GM12878 (cell line): ENCODE data around the gene OGFRL1.

Source experiments
- BCL11A ChIP-seq: IDR thresholded peaks from 2 replicates; pipeline ENCODE4 v1.6.1; 2011; ENCODE audit warnings: low read depth, low read length
- CTCF ChIP-seq, 3 experiments: IDR thresholded peaks in 2 of 3; conservative IDR thresholded peaks in 1 of 3; 2 replicates each; pipeline ENCODE4 v1.5.1; 2011; ENCODE audit warnings: low read depth in 3 of 3, low read length in 3 of 3, mild to moderate bottlenecking in 3 of 3, control low read depth in 2 of 3, moderate library complexity in 2 of 3, inconsistent platforms in 1 of 3, mixed read lengths in 1 of 3; ENCODE audit not compliant: control insufficient read depth in 2 of 3, insufficient read depth in 1 of 3; ENCODE audit errors: extremely low read depth in 1 of 3
- FOXM1 ChIP-seq: IDR thresholded peaks from 2 replicates; pipeline ENCODE4 v1.6.1; 2012; ENCODE audit warnings: low read depth, mild to moderate bottlenecking, inconsistent platforms, low read length, moderate library complexity
- POLR2A ChIP-seq: IDR thresholded peaks from 2 replicates; pipeline ENCODE4 v1.6.1; 2011; ENCODE audit warnings: low read depth, mild to moderate bottlenecking, low read length
- PRDM15 ChIP-seq: fragments of 450-650 bp; formaldehyde crosslinking; IDR thresholded peaks from 2 replicates; pipeline ENCODE4 v1.4.0; 2020; ENCODE audit warnings: mild to moderate bottlenecking, moderate library complexity
- RAD21 ChIP-seq: IDR thresholded peaks from 2 replicates; pipeline ENCODE4 v1.6.1; 2011; ENCODE audit warnings: mild to moderate bottlenecking, low read depth, low read length, moderate library complexity; ENCODE audit not compliant: insufficient read depth
- TF ChIP-seq, protein P1 (sequence below): IDR thresholded peaks from 2 replicates; pipeline ENCODE4 v1.6.1; 2011; ENCODE audit warnings: borderline replicate concordance, low read depth, mild to moderate bottlenecking, moderate library complexity, mixed read lengths, low read length; ENCODE audit not compliant: insufficient read depth; ENCODE audit errors: extremely low read length

- TF ChIP-seq PRDM15 (CRISPR knock-in tag) (no peak), CTCF (IDR thresholded peaks at IDR 0.05 in 2 of 3, conservative IDR thresholded peaks at IDR 0.05 in 1 of 3; ENCODE audit: control insufficient read depth in 2 of 3, extremely low read depth in 1 of 3, insufficient read depth in 1 of 3, low read depth in 3 of 3, low read length in 3 of 3) (no peak), RAD21 (no peak), FOXM1 (no peak), BCL11A (no peak), POLR2A (no peak)
- TF ChIP-seq, protein P1, sequence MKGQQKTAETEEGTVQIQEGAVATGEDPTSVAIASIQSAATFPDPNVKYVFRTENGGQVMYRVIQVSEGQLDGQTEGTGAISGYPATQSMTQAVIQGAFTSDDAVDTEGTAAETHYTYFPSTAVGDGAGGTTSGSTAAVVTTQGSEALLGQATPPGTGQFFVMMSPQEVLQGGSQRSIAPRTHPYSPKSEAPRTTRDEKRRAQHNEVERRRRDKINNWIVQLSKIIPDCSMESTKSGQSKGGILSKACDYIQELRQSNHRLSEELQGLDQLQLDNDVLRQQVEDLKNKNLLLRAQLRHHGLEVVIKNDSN = no peak
Observed at GRCh38 chr6:71332012-71332411, 43.4 kb downstream of the OGFRL1 start.
